ENCODE results near the gene CLDN6. TPM values are rescaled to one million over a fixed set of nuclear protein-coding genes. Genes with fewer than 3 reads are reported as not detected.
A peak's percentile ranks its signal among the peaks of the same experiment; 100 is the strongest.

Gene CLDN6
- total RNA-seq, 1 experiment from 2014 or later: 0.49 TPM

- CTCF ChIA-PET: interaction anchor here (1.7 to 6.1 kb wide), 4 partner anchors 9 to 39 kb away, joined by 5 to 39 read pairs (median 13); no protein-coding TSS in a partner anchor
- intact Hi-C loops (cut with micrococcal nuclease): loop anchor here (5.0 kb wide), 2 partner anchors 40 to 865 kb away; partner anchors contain the start of genes PKMYT1 and TRAF7
- peaks cover 26% of the 10 kb centered on the region; the same call in 1 of the 2 replicates for H3K79me2 ChIP-seq (ENCODE audit: insufficient read depth, low read length)
These were observed 4.3 kb upstream of the CLDN6 start for GRCh38 chr16:3022208-3022683.

More at GRCh38 chr16:3022208-3022683, 4.3 kb upstream of the CLDN6 start:
- Histone ChIP-seq H4K20me1 (ENCODE audit: insufficient read depth) (no peaks in the 10 kb centered on the region), H3K4me1 (ENCODE audit: control insufficient read depth in 1 of 2, insufficient read depth in 2 of 2, low read length in 2 of 2) (peaks cover 27 to 59% of the 10 kb centered on the region in 2 experiments), H3K9ac (ENCODE audit: low read length) (peak overlapping the region; percentile 99), H2AFZ (ENCODE audit: low read depth, low read length, poor library complexity, severe bottlenecking) (no peak overlapping the region), H3K27me3 (ENCODE audit: insufficient read depth, low read length) (no peaks in the 10 kb centered on the region), H3K36me3 (ENCODE audit: control insufficient read depth in 1 of 2, insufficient read depth in 2 of 2, low read length in 2 of 2) (peaks cover 8 to 30% of the 10 kb centered on the region in 2 experiments; a peak in 2 of 4 replicates), H3K9me3 (ENCODE audit: control insufficient read depth in 1 of 2, insufficient read depth in 1 of 2, low read depth in 1 of 2, low read length in 2 of 2) (no peaks in the 10 kb centered on the region), H3K27ac (ENCODE audit: low read depth, low read length) (peak overlapping the region; percentile 100), H3K4me3 (replicated peaks in 1 of 2; ENCODE audit: low read depth in 1 of 2, low read length in 2 of 2) (peak overlapping the region; percentile 94 to 95), H3K4me2 (ENCODE audit: low read length) (peak overlapping the region; percentile 86), H3K9me2 (ENCODE audit: insufficient read depth) (no peaks in the 10 kb centered on the region)
- RAD21 ChIA-PET (ENCODE audit: low non-redundant PET in 1 of 2, low total read pairs in 2 of 2, uncharacterized antibody in 2 of 2, unreplicated experiment in 2 of 2): no interaction called here
- POLR2A ChIA-PET: interaction anchor here (1.3 to 8.2 kb wide), 12 partner anchors 8 to 867 kb away, joined by 4 to 188 read pairs (median 6); partner anchors contain the start of genes KREMEN2, PAQR4 and TRAF7
- no TSS peak for BruUV-seq (replicated peaks)
- ATAC-seq (peak; percentile 20), DNase-seq (ENCODE audit: low read depth, low spot score) (peak; percentile 82)
- TF ChIP-seq ZBTB33 (IDR thresholded peaks at IDR 0.05; ENCODE audit: extremely low read depth, insufficient replicate concordance, low read length) (peak; percentile 11), REST (IDR thresholded peaks at IDR 0.05; ENCODE audit: low read depth) (no peak), SP1 (IDR thresholded peaks at IDR 0.05; ENCODE audit: low read depth) (no peak), ATF3 (IDR thresholded peaks at IDR 0.05) (no peak), ZFX (IDR thresholded peaks at IDR 0.05) (no peak), SRF (IDR thresholded peaks at IDR 0.05; ENCODE audit: low read depth) (no peak), POLR2AphosphoS5 (IDR thresholded peaks at IDR 0.05; ENCODE audit: low read depth, low read length) (peak; percentile 63), FOSL1 (IDR thresholded peaks at IDR 0.05; ENCODE audit: low read depth) (no peak), RAD21 (IDR thresholded peaks at IDR 0.05; ENCODE audit: low read depth) (no peak), POLR2A (IDR thresholded peaks at IDR 0.05; ENCODE audit: borderline replicate concordance, extremely low read depth, insufficient read depth, insufficient read length) (no peak), JUND (IDR thresholded peaks at IDR 0.05) (no peak), EZH2 (IDR thresholded peaks at IDR 0.05) (no peak)

Measured in HCT116 (cell line).